ENCODE results near the gene SORCS2.

Gene SORCS2

DNA sequence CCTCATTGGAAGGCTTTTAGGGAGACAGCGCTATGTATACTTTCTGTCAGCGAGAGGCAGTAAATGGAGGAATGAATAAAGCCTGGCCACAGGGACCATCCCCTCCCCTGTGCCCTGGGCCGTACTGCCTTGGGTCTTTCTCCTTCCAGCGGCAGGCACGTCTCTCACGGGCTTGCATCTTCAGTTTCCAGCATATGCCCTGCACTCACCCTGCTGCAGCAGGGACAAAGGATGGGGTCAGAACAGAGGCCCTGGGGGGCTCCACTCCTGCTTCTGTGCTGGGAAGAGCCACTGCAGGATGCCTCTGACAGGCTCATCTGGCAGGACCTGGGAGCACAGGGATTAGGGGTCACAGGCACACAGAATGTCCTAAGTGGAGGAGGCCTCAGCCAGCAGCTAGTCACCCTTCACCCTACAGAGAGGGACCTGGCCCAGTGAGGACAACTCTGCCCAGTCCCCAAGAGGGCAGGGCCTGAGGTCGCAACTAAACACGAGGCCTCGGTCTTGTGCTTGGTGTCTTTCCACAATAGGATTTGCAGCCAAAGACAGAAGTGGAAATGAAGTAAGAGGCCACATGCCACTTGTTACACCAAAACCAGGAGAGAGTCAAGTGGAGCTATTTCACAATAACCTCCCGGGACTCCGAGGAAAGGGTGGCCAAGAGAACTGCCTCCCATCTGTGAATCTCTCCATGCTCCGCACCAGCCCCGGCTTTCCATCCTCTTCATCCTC is 596.5 kb downstream of the SORCS2 start:
- H3K27me3 ChIP-seq (ENCODE audit: insufficient read depth, low read length): no peaks in the 10 kb centered on the region
- H3K4me2 ChIP-seq (ENCODE audit: low read length): no peak overlapping the region
- H3K9me3 ChIP-seq (ENCODE audit: low read length): no peaks in the 10 kb centered on the region
- no peaks in the 10 kb centered on the region for H3K36me3 ChIP-seq (ENCODE audit: insufficient read depth, low read length)
- peaks cover 86% of the 10 kb centered on the region for H3K4me1 ChIP-seq (ENCODE audit: insufficient read depth, low read length, severe bottlenecking)
- TF ChIP-seq, protein P1, sequence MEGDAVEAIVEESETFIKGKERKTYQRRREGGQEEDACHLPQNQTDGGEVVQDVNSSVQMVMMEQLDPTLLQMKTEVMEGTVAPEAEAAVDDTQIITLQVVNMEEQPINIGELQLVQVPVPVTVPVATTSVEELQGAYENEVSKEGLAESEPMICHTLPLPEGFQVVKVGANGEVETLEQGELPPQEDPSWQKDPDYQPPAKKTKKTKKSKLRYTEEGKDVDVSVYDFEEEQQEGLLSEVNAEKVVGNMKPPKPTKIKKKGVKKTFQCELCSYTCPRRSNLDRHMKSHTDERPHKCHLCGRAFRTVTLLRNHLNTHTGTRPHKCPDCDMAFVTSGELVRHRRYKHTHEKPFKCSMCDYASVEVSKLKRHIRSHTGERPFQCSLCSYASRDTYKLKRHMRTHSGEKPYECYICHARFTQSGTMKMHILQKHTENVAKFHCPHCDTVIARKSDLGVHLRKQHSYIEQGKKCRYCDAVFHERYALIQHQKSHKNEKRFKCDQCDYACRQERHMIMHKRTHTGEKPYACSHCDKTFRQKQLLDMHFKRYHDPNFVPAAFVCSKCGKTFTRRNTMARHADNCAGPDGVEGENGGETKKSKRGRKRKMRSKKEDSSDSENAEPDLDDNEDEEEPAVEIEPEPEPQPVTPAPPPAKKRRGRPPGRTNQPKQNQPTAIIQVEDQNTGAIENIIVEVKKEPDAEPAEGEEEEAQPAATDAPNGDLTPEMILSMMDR (IDR thresholded peaks at IDR 0.05; ENCODE audit: low read length): no peak
- TF ChIP-seq EZH2 (IDR thresholded peaks at IDR 0.05; ENCODE audit: borderline replicate concordance, low read length): no peak
- H3K4me3 ChIP-seq (ENCODE audit: low read depth, low read length, poor library complexity, severe bottlenecking): no peak overlapping the region
- H3F3A ChIP-seq (ENCODE audit: insufficient read depth, low read length): no peaks in the 10 kb centered on the region
- no peaks in the 10 kb centered on the region for H4K20me1 ChIP-seq (ENCODE audit: insufficient read depth, low read length)
- peak overlapping the region; percentile 28 for H3K27ac ChIP-seq (ENCODE audit: low read depth, low read length, poor library complexity, severe bottlenecking)
- no peak overlapping the region for H3K9ac ChIP-seq (ENCODE audit: low read length)
- H2AFZ ChIP-seq (ENCODE audit: low read length): no peak overlapping the region
- H3K9me2 ChIP-seq (ENCODE audit: low read depth, low read length): no peaks in the 10 kb centered on the region
- no peaks in the 10 kb centered on the region for H3K79me2 ChIP-seq (ENCODE audit: insufficient read depth, low read length)

DNA sequence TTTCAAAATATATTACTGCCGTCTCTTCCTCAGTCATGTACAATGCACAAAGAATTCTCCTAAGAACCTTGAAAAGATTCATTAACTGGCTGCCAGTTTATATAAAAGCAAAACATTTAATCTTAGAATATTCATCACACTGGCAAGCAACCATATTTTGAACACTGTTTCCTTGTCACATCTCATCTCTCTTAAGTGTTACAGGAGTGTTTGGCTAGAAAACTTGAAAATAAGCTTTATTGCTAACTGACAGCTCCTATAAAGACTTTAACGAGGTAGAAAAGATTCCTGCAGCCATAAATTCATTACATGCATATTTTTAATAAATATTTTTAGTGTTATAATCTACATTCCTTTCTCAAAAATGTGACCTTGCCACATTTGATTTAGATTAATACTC is 597.7 kb downstream of the SORCS2 start:
- Histone ChIP-seq H3K4me1 (ENCODE audit: insufficient read depth, low read length, severe bottlenecking) (peaks cover 79% of the 10 kb centered on the region), H3K9me3 (ENCODE audit: low read length) (no peaks in the 10 kb centered on the region), H3K4me2 (ENCODE audit: low read length) (no peak overlapping the region), H3K9ac (ENCODE audit: low read length) (no peak overlapping the region), H3K36me3 (ENCODE audit: insufficient read depth, low read length) (no peaks in the 10 kb centered on the region), H3K4me3 (ENCODE audit: low read depth, low read length, poor library complexity, severe bottlenecking) (no peak overlapping the region), H3K27me3 (ENCODE audit: insufficient read depth, low read length) (no peaks in the 10 kb centered on the region), H3K79me2 (ENCODE audit: insufficient read depth, low read length) (no peaks in the 10 kb centered on the region), H3K27ac (ENCODE audit: low read depth, low read length, poor library complexity, severe bottlenecking) (peak overlapping the region; percentile 95), H4K20me1 (ENCODE audit: insufficient read depth, low read length) (no peaks in the 10 kb centered on the region), H2AFZ (ENCODE audit: low read length) (no peak overlapping the region), H3F3A (ENCODE audit: insufficient read depth, low read length) (no peaks in the 10 kb centered on the region), H3K9me2 (ENCODE audit: low read depth, low read length) (no peaks in the 10 kb centered on the region)
- TF ChIP-seq, protein P1 (IDR thresholded peaks at IDR 0.05; ENCODE audit: low read length): no peak
- no peak for TF ChIP-seq EZH2 (IDR thresholded peaks at IDR 0.05; ENCODE audit: borderline replicate concordance, low read length)

DNA sequence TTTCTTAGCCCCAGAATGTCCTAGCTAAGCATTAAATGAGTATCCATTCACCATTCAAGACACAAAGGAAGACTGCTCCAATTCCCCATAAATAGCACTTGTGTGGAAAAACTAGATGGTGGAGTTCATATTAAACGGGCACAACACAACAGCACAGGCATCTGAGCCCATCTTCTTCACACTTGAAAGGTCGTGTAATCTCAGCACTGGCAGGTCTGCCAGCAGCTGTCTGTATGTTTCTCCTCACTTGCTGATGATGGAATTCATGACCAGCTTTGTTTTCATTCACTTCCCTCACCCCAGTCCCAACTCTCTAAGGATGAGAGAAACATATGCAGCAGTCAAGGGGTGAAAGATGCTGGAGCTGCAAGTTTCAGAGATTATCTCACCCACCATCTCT is 598.7 kb downstream of the SORCS2 start:
- no peaks in the 10 kb centered on the region for H3K9me3 ChIP-seq (ENCODE audit: low read length)
- H3K4me3 ChIP-seq (ENCODE audit: low read depth, low read length, poor library complexity, severe bottlenecking): no peak overlapping the region
- peak overlapping the region; percentile 95 for H3K27ac ChIP-seq (ENCODE audit: low read depth, low read length, poor library complexity, severe bottlenecking)
- no peak for TF ChIP-seq EZH2 (IDR thresholded peaks at IDR 0.05; ENCODE audit: borderline replicate concordance, low read length)
- TF ChIP-seq, protein P1 (IDR thresholded peaks at IDR 0.05; ENCODE audit: low read length): no peak
- no peaks in the 10 kb centered on the region for H4K20me1 ChIP-seq (ENCODE audit: insufficient read depth, low read length)
- no peaks in the 10 kb centered on the region for H3K79me2 ChIP-seq (ENCODE audit: insufficient read depth, low read length)
- H3F3A ChIP-seq (ENCODE audit: insufficient read depth, low read length): no peaks in the 10 kb centered on the region
- H3K36me3 ChIP-seq (ENCODE audit: insufficient read depth, low read length): no peaks in the 10 kb centered on the region
- no peak overlapping the region; the same call in 1 of the 2 replicates for H3K4me2 ChIP-seq (ENCODE audit: low read length)
- H3K27me3 ChIP-seq (ENCODE audit: insufficient read depth, low read length): no peaks in the 10 kb centered on the region
- no peaks in the 10 kb centered on the region for H3K9me2 ChIP-seq (ENCODE audit: low read depth, low read length)
- peaks cover 69% of the 10 kb centered on the region for H3K4me1 ChIP-seq (ENCODE audit: insufficient read depth, low read length, severe bottlenecking)
- H2AFZ ChIP-seq (ENCODE audit: low read length): no peak overlapping the region
- H3K9ac ChIP-seq (ENCODE audit: low read length): no peak overlapping the region; the same call in 1 of the 2 replicates

All from OCI-LY1 (cell line).